Upper lobe of right lung (tissue), 1 donor: ENCODE measurements around the gene NHLH2. TPM values are rescaled to one million over a fixed set of nuclear protein-coding genes. Genes with fewer than 3 reads are reported as not detected.
A peak's percentile ranks its signal among the peaks of the same experiment; 100 is the strongest.

Experiments used
- ATAC-seq: fragments of 200-7000 bp; cut with Tn5 transposase; one replicate; pipeline ENCODE4 v1.9.1; 2020; ENCODE audit warnings: mild to moderate bottlenecking, moderate library complexity
- DNase-seq: peaks from one replicate; pipeline ENCODE4 v3.0.0-alpha.2; 2020
- H3K27ac ChIP-seq: fragments of 200-600 bp; one replicate; pipeline ENCODE4 v1.8.0; 2022
- H3K27me3 ChIP-seq: fragments of 200-600 bp; one replicate; pipeline ENCODE4 v1.8.0; 2022; ENCODE audit warnings: mild to moderate bottlenecking
- H3K36me3 ChIP-seq: fragments of 200-600 bp; one replicate; pipeline ENCODE4 v1.8.0; 2022
- H3K4me1 ChIP-seq: fragments of 200-600 bp; one replicate; pipeline ENCODE4 v1.8.0; 2022
- H3K4me3 ChIP-seq: fragments of 200-600 bp; one replicate; pipeline ENCODE4 v1.8.0; 2022; ENCODE audit warnings: mild to moderate bottlenecking
- H3K9me3 ChIP-seq: fragments of 200-600 bp; one replicate; pipeline ENCODE4 v1.8.0; 2022
- intact Hi-C: fragments of 100-400 bp; cut with DNase I; formaldehyde crosslinking; loops from one replicate; pipeline ENCODE4 v1.11.0; 2022
- total RNA-seq: library from RNA; stranded (reverse); fragmentation: NEBNext Ultra II Directional; extraction: Animal tissue kit (Norgen Biotek cat#: 25700); gene quantifications from one replicate; pipeline ENCODE4 v1.2.1, GENCODE V29; 2021
- TF ChIP-seq, protein P1 (sequence below): fragments of 200-600 bp; IDR thresholded peaks from one replicate; pipeline ENCODE4 v1.8.0; 2022; ENCODE audit warnings: antibody characterized with exemption
- donor health status: DM: no; HTN: yes; CAD: no; lungs with severe emphysema.

The NHLH2 gene
- total RNA-seq, 1 donor from 2014 or later = 0.32 TPM

DNA sequence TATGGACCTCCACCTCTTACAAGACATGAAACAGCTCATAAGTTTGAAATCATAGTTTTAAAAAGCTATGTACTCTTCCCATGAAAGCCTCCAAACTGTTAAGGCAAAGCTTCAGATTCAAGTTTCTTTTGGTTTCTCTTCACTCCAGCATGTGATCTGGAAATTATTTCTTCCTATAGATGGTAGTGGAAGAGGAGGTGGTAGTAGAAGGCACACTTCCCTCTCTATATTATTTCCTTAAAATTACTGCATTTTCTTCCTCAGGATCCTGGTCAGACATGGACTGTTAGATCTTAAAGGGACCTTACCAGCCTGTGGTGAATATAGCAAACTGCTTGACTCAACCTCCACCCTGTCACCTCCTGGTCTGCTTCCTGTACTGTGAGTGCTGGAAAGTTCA, 31.9 kb downstream of the NHLH2 start:
- intact Hi-C loops = no loop called here
- ATAC-seq (no peak), DNase-seq (no peak)
- Histone ChIP-seq H3K4me1 (peaks cover 14% of the 10 kb centered on the region), H3K27ac (no peak overlapping the region), H3K9me3 (no peaks in the 10 kb centered on the region), H3K36me3 (no peaks in the 10 kb centered on the region), H3K4me3 (no peak overlapping the region), H3K27me3 (no peaks in the 10 kb centered on the region)
- TF ChIP-seq, protein P1, sequence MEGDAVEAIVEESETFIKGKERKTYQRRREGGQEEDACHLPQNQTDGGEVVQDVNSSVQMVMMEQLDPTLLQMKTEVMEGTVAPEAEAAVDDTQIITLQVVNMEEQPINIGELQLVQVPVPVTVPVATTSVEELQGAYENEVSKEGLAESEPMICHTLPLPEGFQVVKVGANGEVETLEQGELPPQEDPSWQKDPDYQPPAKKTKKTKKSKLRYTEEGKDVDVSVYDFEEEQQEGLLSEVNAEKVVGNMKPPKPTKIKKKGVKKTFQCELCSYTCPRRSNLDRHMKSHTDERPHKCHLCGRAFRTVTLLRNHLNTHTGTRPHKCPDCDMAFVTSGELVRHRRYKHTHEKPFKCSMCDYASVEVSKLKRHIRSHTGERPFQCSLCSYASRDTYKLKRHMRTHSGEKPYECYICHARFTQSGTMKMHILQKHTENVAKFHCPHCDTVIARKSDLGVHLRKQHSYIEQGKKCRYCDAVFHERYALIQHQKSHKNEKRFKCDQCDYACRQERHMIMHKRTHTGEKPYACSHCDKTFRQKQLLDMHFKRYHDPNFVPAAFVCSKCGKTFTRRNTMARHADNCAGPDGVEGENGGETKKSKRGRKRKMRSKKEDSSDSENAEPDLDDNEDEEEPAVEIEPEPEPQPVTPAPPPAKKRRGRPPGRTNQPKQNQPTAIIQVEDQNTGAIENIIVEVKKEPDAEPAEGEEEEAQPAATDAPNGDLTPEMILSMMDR = no peak

DNA sequence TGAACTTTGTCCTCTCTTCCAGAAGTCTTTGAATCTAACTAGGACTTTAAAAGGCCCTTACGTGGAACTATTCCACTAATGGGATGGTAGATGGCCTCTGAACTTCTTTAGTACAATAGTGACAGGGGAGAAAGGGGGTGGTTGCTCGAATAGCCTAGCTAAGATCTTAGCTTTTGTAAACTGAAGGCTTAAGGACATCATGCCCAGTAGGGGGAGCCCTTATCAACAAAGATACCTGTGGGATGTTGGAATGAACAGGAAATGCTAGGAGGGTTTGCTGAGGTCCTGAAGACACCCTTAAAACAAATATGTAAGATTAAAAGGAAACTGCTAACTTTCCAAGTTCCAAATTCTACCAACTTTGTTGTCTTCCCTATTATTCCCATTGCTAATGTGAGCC, 33.2 kb downstream of the NHLH2 start:
- TF ChIP-seq, protein P1 = peak; percentile 74
- DNase-seq = no peak
- intact Hi-C loops = no loop called here
- peak; percentile 80 for ATAC-seq
- Histone ChIP-seq H3K36me3 (no peaks in the 10 kb centered on the region), H3K27me3 (no peaks in the 10 kb centered on the region), H3K9me3 (no peaks in the 10 kb centered on the region), H3K27ac (no peak overlapping the region), H3K4me3 (no peak overlapping the region), H3K4me1 (peaks cover 14% of the 10 kb centered on the region)

DNA sequence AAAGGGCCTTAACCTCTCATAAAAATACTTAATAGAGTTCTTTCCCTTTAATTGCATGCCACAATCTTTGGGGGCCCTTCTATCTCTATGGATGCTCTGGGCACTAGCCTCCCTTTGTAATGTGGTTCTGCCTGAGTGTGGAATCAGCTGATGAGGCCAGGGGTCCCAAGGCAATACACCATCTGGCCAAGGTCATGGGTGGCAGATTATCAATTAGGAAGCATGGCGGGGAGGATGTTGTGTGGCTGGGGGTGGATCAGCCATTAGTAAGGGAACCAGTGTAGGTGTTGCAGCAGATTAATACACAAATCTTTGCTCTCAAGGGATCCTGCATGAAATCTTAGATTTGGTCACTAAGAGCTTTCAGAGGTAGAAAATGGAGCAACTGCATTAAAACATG, 35.3 kb downstream of the NHLH2 start:
- H3K9me3 ChIP-seq = no peaks in the 10 kb centered on the region
- ATAC-seq = no peak
- DNase-seq = no peak
- no peaks in the 10 kb centered on the region for H3K27me3 ChIP-seq
- no peak overlapping the region for H3K27ac ChIP-seq
- TF ChIP-seq, protein P1 = no peak
- peaks cover 9% of the 10 kb centered on the region for H3K4me1 ChIP-seq
- H3K4me3 ChIP-seq = no peak overlapping the region
- intact Hi-C loops = no loop called here
- H3K36me3 ChIP-seq = no peaks in the 10 kb centered on the region

DNA sequence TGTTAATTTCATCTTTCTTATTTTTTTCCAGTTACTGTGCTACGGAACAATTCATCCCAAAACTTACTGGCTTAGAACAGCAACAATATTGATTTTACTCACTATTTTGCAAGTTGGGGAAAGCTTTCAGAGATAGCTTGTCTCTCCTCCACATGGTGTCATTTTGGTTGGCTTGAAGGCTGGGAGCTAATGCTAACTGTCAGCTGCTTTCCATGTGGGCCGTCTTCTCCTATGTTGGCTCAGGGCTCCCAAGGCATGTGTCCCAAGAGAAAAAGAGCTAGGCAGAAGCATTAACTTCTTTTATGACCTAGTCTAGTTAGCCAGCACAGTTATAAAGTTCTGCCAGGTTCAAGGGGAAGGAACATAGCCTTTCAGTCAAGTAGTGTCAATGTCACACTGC, 38.5 kb downstream of the NHLH2 start:
- ATAC-seq (no peak), DNase-seq (no peak)
- H3K36me3 ChIP-seq = no peaks in the 10 kb centered on the region
- H3K27me3 ChIP-seq = no peaks in the 10 kb centered on the region
- intact Hi-C loops = no loop called here
- no peak overlapping the region for H3K4me3 ChIP-seq
- TF ChIP-seq, protein P1 = no peak
- H3K27ac ChIP-seq = no peak overlapping the region
- H3K4me1 ChIP-seq = no peaks in the 10 kb centered on the region
- no peaks in the 10 kb centered on the region for H3K9me3 ChIP-seq

DNA sequence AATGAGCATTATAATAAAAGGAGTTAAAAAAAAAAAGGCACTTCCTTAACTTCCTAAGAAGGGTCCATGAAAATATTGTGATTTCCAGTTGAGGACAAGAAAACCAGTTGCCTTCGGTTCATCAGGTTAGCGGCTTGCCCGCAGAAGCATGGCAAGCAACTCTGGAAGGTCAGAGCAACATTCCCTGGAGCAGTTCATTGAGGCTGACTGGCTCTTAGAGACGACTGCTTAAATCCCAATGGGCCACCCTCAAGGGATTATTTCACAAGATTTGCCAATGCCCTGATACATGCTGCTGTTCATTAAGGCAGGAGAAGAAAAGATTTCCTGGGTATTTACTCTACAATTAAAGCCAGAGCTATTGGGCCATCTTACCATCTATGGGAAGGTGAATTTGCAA, 43.4 kb downstream of the NHLH2 start:
- no peak overlapping the region for H3K27ac ChIP-seq
- no peaks in the 10 kb centered on the region for H3K4me1 ChIP-seq
- intact Hi-C loops = no loop called here
- no peaks in the 10 kb centered on the region for H3K9me3 ChIP-seq
- DNase-seq = no peak
- no peak overlapping the region for H3K4me3 ChIP-seq
- TF ChIP-seq, protein P1 = no peak
- no peaks in the 10 kb centered on the region for H3K36me3 ChIP-seq
- H3K27me3 ChIP-seq = no peaks in the 10 kb centered on the region
- no peak for ATAC-seq

DNA sequence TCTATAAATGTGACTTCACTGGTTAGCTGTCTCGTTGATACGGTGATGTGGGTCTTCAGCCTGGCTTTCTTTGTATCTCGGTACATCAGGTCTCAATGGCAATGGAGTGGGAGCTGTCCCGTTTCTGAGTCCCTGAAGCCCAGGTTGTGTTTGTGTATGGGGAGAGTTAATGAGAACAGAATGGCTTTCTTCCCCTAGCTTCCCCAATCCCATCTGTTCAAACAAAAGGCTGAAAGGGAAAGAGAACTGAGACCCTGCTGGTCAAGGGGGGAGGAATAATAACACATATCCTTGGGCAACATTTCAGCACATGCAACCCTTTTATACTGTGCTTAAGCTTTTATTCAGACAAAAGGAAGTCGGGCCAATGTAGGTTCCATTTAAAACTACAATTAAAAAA, 44.0 kb downstream of the NHLH2 start:
- no peaks in the 10 kb centered on the region for H3K27me3 ChIP-seq
- H3K27ac ChIP-seq = no peak overlapping the region
- DNase-seq (no peak), ATAC-seq (no peak)
- no peak overlapping the region for H3K4me3 ChIP-seq
- H3K4me1 ChIP-seq = no peaks in the 10 kb centered on the region
- H3K9me3 ChIP-seq = no peaks in the 10 kb centered on the region
- intact Hi-C loops = no loop called here
- TF ChIP-seq, protein P1 = no peak
- no peaks in the 10 kb centered on the region for H3K36me3 ChIP-seq
